Measurements from ENCODE around the gene SKAP2.

DNA sequence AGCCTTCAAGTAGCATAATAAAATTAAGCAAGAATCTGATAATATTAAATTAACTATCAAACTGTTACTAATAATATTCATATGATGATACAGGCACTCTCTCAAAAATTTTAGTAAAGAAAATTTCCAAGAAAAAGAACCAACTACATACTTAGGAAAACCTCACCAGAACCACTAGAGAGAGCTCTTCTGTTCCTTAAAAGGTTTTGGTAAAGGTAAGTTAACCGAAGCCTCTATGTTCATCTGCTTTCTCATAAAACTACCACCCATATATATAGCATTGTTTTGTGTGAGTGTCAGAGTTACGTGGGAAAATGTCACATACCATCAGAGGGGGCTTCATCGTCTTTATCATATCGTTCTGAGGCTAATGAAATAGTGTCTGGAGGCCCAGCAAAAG is 20.7 kb downstream of the SKAP2 start:
- TF ChIP-seq CTCF (IDR thresholded peaks at IDR 0.05) (peak; percentile 40; the same call in 2 of the 3 replicates), POLR2A (IDR thresholded peaks at IDR 0.05; ENCODE audit: low read length) (no peak), BHLHE40 (IDR thresholded peaks at IDR 0.05; ENCODE audit: low read depth, low read length) (no peak)

All from A549 (cell line).